Measurements from ENCODE around the gene ASAP3. TPM values are rescaled to one million over a fixed set of nuclear protein-coding genes. Genes with fewer than 3 reads are reported as not detected.

Gene ASAP3
- total RNA-seq, 1 experiment from 2014 or later: 59.4 TPM

DNA sequence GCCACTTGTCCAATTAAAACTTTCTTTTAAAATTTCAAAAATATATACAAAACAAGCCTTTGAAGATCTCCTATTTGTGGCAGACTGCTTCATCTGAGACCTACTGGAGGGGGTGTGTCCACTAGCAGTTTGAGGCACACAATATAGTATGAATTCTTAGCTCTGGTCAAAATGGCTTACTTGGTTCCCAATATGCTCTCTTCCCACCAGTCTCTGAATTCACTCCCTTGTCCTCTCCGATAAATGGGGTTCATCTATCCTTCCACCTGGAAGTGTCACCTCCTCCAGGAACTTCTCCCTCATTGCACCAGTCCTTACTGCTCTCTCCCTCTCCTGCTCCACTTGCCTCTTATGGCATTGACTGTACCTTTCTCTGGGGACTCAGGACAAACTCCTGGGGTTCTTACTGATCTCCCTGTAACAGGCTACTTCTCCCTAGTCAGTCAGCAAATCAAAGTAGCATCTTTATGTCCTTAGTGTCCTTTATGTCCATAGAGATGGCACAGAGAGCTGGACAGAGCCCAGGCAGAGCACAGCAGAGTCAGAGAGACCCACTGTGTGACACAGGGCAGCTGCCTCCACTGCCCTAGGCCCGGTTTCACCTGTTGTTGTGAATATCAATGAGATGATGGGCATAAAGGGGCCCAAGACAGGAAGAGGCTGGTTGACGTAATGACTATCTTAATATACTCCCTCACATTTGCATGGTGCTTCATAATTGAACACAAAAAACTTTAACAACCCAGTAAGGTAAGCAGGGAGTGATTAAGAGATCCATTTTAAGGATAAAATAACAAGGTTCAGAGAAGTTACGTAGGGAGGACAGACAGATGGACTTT is 3.6 kb downstream of the ASAP3 start:
- in situ Hi-C loops (cut with HindIII; ENCODE audit: low sequenced_read_pairs): no loop called here

DNA sequence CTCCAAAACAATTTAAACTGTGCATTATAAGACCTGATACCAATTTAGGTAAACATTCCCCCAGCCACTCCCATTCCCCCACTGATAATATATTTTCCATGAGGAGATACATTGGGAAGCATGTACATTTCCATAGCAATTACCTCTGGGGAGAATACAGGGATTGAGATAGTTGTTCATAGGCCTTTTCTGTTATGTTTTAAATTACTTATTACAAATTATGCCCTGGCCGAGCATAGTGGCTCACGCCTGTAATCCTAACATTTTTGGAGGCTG is 4.4 kb downstream of the ASAP3 start:
- no peak for DNase-seq (ENCODE audit: low spot score)
- in situ Hi-C loops (cut with HindIII; ENCODE audit: low sequenced_read_pairs): no loop called here

More for the DNA sequence above, 3.6 kb downstream of the ASAP3 start:
- no peak for DNase-seq (ENCODE audit: low spot score)

DNA sequence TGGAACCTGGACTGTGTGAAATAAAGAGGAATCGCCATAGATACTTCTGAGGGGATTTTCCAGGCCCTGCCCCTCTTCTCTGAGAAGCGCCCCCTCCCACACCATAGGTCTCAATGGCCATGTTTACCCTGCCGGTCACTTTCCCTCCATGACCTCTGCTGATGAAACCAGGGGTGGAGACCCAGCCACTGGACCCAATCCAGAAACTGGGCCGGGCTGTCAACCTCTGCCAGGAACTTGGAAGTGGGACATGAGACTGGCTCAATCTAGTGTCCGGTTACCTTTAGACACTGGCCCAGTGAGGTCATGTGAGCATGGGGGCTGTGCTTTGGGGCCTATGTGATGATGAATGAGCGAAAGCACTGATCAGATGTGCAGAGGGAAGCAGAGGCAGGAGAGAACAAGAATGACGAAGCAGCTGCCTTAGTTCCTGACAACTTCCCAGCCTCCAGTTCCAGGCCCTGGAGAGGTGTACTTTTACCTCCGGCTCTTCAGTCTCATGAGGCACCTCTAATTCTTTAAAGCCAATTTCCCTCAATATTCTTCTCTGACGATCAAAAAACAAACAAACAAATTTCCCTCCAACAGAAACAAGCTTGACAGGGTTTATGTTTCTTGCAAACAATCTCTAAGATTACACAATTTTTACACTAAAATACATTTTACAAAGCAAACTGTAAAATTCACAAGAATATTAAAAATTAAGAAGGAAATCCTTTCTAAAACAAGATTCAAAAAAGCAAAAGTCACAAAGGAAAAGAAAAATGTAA is 4.9 kb downstream of the ASAP3 start:
- in situ Hi-C loops (cut with HindIII; ENCODE audit: low sequenced_read_pairs): no loop called here
- no peak for DNase-seq (ENCODE audit: low spot score)

DNA sequence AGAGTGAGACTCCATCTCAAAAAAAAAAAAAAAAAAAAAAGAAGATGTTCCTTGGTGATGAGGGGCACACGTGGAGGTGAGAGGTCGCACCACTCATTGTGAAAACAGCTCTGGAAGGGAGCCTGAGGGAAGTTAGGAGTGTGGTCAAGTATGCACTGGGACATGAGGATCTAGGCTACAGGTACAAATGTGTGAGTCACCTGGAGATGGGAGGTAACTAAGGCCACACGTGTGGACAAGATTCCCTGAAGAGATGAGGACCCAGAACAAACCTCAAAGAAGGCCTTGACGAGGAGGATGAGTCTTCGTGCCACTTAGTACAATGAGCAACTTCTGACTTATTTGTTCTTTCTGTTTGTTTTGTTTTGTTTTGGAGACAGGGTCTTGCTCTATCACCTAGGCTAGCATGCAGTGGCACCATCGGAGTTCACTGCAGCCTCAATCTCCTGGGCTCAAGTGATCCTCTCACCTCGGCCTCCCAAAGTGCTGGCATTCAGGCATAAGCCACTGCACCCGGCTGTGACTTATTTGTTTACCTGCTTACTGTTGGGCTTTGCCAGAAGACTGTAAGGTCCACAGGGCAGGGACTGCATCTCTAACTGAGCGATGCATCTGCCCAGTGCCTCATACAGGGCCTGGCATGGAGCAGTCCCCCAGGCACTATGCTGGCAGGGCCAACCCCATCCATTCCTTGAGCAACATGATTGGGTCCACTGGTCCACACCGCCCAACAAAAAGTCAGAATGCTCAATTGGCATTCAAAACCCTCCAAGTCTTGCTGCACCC is 6.4 kb downstream of the ASAP3 start:
- in situ Hi-C loops (cut with HindIII; ENCODE audit: low sequenced_read_pairs): no loop called here
- DNase-seq (ENCODE audit: low spot score): no peak

DNA sequence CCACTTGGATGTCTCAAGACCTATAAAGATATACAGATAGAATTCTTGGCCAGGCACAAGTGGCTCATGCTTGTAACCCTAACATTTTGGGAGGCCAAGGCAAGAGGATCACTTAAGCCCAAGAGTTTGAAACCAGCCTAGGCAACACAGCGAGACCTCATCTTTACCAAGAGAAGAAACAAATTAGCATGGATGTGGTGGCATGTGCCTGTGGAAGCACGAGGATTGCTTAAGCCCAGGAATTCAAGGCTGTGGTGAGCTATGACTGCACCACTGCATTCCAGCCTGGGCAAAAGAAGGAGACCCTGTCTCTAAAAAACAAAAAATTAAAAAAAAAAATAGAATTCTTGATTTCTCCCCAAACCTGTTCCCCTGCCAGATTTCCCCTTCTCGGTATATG is 8.3 kb downstream of the ASAP3 start:
- in situ Hi-C loops (cut with HindIII; ENCODE audit: low sequenced_read_pairs): no loop called here
- DNase-seq (ENCODE audit: low spot score): no peak

DNA sequence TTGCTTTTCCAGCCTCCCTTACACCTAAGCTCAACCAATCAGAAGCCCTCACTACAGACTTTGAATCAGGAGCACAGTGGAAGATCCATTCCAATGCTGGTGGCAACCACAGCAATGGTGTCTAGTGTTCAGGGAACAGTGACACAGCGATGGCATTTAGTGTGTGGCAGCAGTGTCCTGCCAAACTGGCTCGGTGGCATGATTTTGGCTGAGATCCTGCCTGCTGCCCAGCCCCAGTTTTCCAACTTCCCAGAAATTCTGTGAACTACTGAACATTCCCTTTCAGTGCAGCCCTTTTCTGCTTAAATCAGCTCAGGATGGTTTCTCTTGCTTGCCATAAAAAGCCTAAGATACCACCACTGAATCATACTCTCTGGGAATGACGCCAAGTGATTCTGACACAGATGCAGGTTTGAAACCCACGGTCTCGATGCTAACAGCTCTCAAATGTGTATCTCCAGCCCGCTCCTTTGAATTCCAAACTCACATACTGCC is 8.8 kb downstream of the ASAP3 start:
- DNase-seq (ENCODE audit: low spot score): peak; percentile 6
- in situ Hi-C loops (cut with HindIII; ENCODE audit: low sequenced_read_pairs): no loop called here

DNA sequence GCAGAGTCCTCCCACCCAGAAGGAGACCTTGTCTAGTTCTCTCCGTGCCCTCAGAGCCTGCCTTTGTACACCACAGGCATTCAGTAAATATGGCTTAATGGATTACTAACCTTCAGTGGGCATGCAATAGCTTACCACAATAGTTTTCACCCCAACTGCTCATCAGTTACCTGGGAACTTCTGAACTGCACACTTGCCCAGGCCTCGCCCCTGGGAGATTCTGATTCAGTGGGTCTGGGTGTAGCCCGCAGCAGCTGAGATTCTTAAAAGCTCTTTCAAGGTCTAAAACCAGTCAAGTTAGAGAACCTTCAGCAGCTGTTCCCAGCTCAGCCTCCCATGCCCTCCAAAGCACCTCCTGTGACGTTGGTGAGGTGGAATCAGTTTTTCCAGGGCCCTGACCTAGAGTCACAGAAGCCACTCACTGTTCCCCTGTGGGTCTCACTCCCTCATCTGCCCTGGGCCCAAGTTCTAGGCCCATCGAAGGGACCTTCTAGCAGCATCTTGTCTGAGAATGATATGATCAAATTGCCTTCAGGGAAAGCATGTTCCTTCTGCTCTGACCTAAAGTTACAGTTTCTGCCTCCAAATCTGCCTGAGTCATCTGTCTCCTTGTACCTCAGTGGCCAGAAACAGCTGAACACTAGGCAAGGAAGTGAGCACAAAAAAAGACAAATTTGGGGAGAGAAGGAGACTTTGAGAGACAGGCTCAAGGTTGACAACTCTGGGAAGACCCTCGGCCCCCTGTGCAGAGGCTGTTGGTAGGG is 10.8 kb downstream of the ASAP3 start:
- in situ Hi-C loops (cut with HindIII; ENCODE audit: low sequenced_read_pairs): no loop called here
- DNase-seq (ENCODE audit: low spot score): no peak

DNA sequence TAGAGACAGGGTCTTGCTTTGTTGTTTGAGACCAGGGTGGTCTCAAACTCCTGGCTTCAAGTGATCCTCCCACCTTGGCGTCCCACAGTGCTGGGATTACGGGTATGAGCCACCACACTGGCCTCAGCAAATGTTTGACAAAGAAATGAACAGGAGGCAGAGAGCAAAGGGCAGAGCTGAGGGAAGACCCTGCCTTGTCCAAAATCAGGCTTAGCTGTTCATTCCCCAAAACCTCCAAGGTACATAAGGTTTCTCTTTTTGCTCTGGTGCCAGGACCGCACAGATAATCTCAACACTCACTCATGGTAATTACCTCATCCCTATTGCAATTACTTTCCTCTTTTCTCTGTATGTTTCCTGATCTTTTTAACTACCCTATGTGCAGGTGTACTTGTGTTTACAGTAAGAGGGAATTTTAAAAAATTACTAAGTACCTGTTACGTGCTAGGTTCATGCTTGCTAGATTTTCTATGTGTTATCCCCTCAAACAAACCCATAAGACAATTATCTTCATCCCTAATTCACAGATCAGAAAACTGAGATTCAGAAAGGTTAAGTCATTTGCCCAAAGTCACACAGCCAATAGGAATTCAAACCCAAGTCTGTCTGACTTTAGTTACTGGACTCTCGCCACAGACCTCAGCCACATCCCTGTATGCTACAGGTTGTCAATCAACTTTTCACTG is 11.5 kb downstream of the ASAP3 start:
- in situ Hi-C loops (cut with HindIII; ENCODE audit: low sequenced_read_pairs): no loop called here
- DNase-seq (ENCODE audit: low spot score): no peak

DNA sequence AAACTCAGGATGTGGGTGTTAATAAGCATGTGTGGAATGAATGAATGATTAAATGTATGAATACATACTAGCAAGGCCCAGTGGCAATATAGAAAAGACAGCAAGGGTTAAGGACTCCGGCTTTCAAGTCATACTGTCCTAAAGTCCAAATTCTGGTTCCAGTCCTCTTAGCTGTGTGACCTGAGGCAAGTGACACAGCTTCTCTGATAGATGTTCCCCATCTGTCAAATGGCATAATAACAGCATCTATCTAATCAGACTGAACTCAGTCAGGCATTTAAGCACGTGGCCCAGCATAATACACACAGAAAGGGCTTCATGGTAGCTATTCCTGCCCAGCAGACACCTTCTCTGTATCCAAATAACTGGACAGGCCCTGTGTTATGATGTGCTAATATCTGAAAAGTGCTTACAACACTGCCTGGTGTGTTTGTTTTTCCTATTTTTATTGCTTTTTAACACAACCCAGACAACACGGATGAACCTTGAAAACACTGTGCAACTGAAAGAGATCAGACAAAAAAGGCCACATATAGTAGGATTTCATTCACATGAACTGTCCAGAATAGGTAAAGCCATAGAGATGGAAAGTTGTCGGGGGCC is 12.4 kb downstream of the ASAP3 start:
- in situ Hi-C loops (cut with HindIII; ENCODE audit: low sequenced_read_pairs): no loop called here
- DNase-seq (ENCODE audit: low spot score): no peak

DNA sequence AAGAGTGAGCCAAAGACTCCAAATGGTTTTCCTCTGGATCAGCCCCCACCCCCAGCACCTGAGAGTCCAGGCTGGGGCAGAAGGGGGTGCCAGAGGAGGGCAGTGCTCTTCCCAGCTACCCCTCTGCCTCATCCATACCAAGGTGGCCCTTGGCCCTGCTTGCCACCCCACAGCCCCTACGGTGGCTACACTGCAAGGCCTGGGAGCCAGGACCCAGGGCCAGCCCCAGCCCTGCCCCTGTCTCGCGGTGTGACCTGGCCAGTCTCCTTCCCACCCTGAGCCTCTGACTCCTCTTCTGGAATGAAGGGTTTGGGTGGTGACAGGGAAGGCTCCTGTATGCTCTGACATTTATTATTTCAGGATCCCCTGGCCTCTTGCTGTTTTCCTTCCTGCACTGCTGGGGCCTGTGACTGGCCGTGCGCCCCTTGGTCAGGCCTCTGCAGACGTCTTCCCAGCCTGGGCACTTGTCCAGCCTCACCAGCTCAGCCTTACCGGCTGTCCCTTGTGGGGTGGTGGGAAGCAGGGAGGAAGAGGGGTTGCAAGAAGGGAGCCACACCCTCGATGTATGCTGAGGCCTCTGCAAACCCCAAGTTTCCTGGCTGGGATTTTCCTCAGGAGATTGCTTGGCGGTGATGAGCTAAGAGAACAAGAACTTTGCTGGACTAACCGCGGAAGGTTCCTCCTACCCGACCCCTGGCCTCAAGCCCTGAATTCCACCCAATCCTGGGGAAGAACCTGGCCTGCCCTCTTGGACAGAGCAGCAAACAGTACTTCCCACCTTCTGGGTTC is 13.5 kb downstream of the ASAP3 start:
- in situ Hi-C loops (cut with HindIII; ENCODE audit: low sequenced_read_pairs): no loop called here
- DNase-seq (ENCODE audit: low spot score): no peak

DNA sequence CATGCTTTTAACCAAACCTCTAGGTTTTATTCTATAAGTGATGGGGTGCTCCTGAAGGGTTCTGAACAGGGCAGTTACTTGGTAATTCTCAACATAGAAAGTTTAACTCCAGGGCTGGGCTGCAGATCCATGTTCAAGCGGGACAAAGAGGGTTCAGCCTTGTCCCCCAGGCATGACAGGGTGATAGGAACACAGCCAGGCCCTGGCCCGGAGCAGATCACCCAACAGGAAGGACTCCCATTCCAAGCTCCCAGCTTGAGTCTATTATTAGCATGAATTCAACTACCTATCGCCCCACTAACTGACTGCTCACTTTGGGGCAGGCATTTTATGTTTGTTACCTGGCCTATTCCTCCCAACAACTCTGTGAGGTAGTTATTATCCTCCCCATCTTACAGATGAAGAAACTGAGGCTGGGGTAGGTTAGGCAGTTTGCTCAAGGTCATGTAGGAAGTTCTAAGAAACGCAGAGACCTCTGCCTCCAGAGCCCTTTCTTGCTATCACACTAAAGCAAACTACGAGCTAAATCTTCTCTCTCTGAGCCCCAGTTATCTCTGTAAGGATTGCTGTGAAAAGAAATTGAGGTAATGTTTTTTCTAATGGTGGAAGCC is 14.5 kb downstream of the ASAP3 start:
- in situ Hi-C loops (cut with HindIII; ENCODE audit: low sequenced_read_pairs): no loop called here
- no peak for DNase-seq (ENCODE audit: low spot score)

DNA sequence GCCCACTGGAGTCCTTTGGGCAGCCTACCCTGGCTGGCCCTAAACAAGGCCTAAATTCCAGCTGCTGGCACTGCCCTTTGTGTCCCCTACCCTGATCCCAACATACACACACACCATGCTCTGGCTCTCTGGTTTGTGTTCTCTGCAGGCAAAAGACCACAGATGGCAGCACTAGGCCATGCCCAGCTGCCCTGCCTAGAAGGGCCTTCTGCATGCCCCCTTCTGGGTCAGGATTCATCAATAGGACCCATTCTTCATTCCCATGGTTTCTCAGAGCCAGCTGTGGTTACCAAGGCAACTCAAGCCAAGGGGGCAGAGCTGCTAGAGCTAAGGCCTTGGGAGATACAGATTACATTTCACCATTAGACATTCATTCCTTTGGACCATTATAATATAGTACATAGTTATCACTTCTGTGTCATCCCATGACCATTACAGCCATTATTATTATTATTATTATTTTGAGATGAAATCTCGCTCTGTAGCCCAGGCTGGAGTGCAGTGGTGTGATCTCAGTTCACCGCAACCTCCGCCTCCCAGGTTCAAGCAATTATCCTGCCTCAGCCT is 17.5 kb downstream of the ASAP3 start:
- in situ Hi-C loops (cut with HindIII; ENCODE audit: low sequenced_read_pairs): no loop called here
- DNase-seq (ENCODE audit: low spot score): no peak

DNA sequence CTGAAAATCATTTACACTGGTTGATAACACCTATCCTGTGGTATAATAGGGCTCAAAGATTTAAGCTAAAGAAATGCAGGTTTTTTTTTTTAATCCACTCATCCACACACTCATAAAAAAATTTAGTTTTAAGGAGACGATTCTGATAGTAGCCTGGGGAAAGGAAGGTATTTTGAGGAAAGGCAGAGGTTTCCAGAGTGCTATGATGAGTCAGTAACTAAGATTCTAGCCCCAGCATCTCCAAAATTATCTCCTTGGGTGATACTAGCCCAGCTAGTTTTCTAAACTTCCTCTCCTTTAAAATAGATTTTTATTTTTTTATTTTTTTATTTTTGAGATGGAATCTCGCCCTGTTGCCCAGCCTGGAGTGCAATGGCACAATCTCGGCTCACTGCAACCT is 20.7 kb downstream of the ASAP3 start:
- in situ Hi-C loops (cut with HindIII; ENCODE audit: low sequenced_read_pairs): no loop called here
- DNase-seq (ENCODE audit: low spot score): no peak

DNA sequence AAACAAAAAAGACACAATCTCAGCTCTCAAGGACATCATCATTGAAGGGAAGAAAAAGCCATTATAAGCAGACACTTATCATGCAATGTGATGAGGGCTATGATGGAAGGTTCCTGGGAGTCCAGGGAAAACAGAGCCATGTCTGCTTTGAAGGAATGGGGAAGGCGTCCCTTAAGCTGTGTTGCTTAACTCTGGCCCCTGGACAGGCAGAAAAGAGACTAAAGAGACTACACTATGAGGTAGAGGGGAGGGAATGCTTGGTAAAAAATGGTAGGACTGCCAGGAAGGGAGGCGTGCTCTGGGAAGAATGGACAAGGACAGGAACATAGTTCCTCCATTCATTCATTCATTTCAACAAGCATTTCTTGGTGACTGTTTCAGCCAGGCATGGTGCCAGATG is 21.2 kb downstream of the ASAP3 start:
- no peak for DNase-seq (ENCODE audit: low spot score)
- in situ Hi-C loops (cut with HindIII; ENCODE audit: low sequenced_read_pairs): no loop called here

DNA sequence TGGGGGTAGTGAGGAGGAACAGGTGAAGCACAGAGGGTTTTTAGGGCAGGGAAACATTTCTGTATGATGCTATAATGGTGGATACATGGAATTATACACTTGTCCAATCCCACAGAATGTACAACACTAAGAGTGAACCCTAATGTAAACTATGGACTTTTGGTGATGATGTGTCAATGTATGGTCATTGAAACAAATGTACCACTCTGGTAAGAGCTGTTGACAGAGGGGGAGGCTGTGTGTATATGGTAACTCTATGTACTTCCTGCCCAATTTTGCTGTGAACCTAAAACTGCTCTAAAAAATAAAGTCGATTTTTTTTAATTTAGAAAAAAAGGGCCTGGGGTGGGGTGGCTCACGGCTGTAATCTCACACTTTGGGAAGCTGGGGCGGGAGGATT is 22.9 kb downstream of the ASAP3 start:
- in situ Hi-C loops (cut with HindIII; ENCODE audit: low sequenced_read_pairs): no loop called here
- no peak for DNase-seq (ENCODE audit: low spot score)

DNA sequence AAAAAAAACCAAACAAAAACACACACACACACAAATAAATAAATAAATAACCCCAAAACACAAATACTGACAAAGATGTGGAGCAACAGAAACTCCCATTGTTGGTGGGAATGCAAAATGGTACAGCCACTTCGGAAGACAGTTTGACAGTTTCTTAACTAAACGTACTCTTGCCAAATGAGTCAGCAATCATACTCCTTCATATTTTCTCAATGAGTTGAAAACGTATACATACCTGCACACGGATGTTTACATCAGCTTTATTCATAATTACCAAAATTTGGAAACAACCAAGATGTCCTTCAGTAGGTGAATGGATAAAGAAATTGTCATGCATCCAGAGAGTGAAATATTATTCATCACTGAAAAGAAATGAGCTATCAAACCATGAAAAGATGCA is 23.5 kb downstream of the ASAP3 start:
- DNase-seq (ENCODE audit: low spot score): no peak
- in situ Hi-C loops (cut with HindIII; ENCODE audit: low sequenced_read_pairs): no loop called here

DNA sequence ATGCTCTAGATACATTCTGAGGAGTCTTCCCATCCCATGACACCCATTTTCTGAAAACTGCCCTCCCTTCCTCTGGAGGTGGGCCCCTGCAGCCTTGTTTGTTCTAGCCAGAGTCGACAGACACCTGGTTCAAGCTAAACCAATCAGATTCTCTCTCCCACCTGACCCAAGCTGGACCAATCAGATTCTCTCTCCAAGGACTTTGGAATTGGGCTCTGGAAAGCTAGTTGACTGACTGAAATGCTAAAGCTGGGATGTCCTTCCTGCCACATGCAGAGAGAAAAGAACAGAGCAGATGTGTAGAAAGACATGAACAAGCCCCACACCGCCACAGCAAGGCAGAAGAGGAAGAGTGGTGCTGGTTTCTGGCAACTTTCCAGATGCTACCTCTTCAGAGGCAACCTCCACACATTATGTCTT is 24.6 kb downstream of the ASAP3 start:
- no peak for DNase-seq (ENCODE audit: low spot score)
- in situ Hi-C loops (cut with HindIII; ENCODE audit: low sequenced_read_pairs): no loop called here
